WTC11 (cell line): Measurements from ENCODE around the gene ZNF343.

Experiments
- IRF2 ChIP-seq: sonication (generic); formaldehyde crosslinking; IDR thresholded peaks from 2 replicates; pipeline ENCODE4 v1.8.0; 2022; ENCODE audit warnings: low read depth, missing genetic modification reagents, borderline replicate concordance
- NFE2L1 ChIP-seq: sonication (generic); formaldehyde crosslinking; IDR thresholded peaks from 2 replicates; pipeline ENCODE4 v1.8.1; 2023; ENCODE audit warnings: missing genetic modification reagents
- USF2 ChIP-seq: sonication (generic); formaldehyde crosslinking; IDR thresholded peaks from 2 replicates; pipeline ENCODE4 v1.8.1; 2023; ENCODE audit warnings: mild to moderate bottlenecking, missing genetic modification reagents, moderate library complexity
- TF ChIP-seq, protein P1 (sequence below): sonication (generic); formaldehyde crosslinking; IDR thresholded peaks from 2 replicates; pipeline ENCODE4 v1.8.1; 2022; ENCODE audit warnings: mild to moderate bottlenecking, moderate library complexity, missing genetic modification reagents
- TF ChIP-seq, protein P2 (sequence below): fragments of 200-600 bp; IDR thresholded peaks from 2 replicates; pipeline ENCODE4 v1.8.0; 2022; ENCODE audit warnings: antibody characterized with exemption
- TF ChIP-seq, protein P3 (sequence below): sonication (generic); formaldehyde crosslinking; IDR thresholded peaks from 2 replicates; pipeline ENCODE4 v1.8.0; 2022; ENCODE audit warnings: missing genetic modification reagents

DNA sequence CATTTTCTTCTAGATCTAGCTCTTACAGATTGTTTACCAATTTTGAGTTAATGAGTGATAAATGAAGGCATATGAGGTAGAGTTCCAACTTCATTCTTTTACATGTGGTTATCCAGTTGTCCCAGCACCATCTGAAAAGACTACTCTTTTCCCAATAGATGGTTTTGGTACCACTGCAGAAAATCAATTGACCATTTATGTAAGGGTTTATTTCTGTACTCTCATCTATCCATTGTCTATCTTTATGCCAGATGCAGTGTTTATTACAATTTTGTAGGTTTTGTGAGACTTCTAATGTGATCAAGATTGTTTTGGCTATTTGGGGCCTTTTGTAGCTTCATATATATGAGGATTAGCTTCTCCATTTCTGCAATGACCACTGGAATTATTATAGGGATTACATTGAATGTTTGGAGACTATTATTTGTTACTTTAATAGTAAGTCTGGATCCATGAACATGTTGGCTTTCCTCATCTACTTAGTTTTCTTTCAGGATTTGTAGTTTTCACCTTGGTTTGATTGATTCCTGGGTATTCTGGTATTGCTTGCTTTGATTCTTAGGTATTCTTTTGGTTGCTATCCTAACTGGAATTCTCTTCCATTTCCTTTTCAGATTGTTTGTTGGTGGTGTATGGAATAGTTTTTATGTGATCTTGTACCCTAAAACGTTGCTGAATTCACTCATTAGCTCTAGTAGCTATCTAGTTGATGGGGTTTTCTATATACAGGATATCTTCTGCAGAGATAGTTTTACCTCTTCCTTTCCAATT lies 48.5 kb downstream of the ZNF343 start:
- TF ChIP-seq NFE2L1 (CRISPR knock-in tag) (no peak), USF2 (CRISPR knock-in tag) (no peak), IRF2 (CRISPR knock-in tag) (no peak)
- TF ChIP-seq, protein P1, sequence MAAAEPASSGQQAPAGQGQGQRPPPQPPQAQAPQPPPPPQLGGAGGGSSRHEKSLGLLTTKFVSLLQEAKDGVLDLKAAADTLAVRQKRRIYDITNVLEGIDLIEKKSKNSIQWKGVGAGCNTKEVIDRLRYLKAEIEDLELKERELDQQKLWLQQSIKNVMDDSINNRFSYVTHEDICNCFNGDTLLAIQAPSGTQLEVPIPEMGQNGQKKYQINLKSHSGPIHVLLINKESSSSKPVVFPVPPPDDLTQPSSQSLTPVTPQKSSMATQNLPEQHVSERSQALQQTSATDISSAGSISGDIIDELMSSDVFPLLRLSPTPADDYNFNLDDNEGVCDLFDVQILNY (CRISPR knock-in tag), result no peak
- TF ChIP-seq, protein P2, sequence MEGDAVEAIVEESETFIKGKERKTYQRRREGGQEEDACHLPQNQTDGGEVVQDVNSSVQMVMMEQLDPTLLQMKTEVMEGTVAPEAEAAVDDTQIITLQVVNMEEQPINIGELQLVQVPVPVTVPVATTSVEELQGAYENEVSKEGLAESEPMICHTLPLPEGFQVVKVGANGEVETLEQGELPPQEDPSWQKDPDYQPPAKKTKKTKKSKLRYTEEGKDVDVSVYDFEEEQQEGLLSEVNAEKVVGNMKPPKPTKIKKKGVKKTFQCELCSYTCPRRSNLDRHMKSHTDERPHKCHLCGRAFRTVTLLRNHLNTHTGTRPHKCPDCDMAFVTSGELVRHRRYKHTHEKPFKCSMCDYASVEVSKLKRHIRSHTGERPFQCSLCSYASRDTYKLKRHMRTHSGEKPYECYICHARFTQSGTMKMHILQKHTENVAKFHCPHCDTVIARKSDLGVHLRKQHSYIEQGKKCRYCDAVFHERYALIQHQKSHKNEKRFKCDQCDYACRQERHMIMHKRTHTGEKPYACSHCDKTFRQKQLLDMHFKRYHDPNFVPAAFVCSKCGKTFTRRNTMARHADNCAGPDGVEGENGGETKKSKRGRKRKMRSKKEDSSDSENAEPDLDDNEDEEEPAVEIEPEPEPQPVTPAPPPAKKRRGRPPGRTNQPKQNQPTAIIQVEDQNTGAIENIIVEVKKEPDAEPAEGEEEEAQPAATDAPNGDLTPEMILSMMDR, result no peak
- TF ChIP-seq, protein P3, sequence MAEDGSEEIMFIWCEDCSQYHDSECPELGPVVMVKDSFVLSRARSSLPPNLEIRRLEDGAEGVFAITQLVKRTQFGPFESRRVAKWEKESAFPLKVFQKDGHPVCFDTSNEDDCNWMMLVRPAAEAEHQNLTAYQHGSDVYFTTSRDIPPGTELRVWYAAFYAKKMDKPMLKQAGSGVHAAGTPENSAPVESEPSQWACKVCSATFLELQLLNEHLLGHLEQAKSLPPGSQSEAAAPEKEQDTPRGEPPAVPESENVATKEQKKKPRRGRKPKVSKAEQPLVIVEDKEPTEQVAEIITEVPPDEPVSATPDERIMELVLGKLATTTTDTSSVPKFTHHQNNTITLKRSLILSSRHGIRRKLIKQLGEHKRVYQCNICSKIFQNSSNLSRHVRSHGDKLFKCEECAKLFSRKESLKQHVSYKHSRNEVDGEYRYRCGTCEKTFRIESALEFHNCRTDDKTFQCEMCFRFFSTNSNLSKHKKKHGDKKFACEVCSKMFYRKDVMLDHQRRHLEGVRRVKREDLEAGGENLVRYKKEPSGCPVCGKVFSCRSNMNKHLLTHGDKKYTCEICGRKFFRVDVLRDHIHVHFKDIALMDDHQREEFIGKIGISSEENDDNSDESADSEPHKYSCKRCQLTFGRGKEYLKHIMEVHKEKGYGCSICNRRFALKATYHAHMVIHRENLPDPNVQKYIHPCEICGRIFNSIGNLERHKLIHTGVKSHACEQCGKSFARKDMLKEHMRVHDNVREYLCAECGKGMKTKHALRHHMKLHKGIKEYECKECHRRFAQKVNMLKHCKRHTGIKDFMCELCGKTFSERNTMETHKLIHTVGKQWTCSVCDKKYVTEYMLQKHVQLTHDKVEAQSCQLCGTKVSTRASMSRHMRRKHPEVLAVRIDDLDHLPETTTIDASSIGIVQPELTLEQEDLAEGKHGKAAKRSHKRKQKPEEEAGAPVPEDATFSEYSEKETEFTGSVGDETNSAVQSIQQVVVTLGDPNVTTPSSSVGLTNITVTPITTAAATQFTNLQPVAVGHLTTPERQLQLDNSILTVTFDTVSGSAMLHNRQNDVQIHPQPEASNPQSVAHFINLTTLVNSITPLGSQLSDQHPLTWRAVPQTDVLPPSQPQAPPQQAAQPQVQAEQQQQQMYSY (CRISPR knock-in tag), result no peak
